Renal cortical epithelial cell (primary cell): ENCODE data around the gene RGR. TPM values are rescaled to one million over a fixed set of nuclear protein-coding genes. Genes with fewer than 3 reads are reported as not detected.
A peak's percentile ranks its signal among the peaks of the same experiment; 100 is the strongest.
"Not testable (repeated sequence)": the region's sequence is repeated elsewhere in the genome, so short reads cannot be mapped to it uniquely, and the experiment has no call there.

Experiments
- DNase-seq: peaks from one replicate; pipeline ENCODE4 v3.0.0-alpha.2; 2011; ENCODE audit warnings: low read depth
- total RNA-seq: library from RNA; depleted of rRNA; stranded (reverse); fragments of >200 nt; gene quantifications from 2 replicates; pipeline ENCODE4 v1.2.3, GENCODE V29; 2014

RGR gene
- total RNA-seq, 1 donor from 2014 or later, result not detected

- no peak for DNase-seq
These were observed 12.6 kb downstream of the RGR start for GRCh38 chr10:84257343-84258020.

- DNase-seq, result no peak
These were observed 13.3 kb downstream of the RGR start for GRCh38 chr10:84258034-84258695.

DNA sequence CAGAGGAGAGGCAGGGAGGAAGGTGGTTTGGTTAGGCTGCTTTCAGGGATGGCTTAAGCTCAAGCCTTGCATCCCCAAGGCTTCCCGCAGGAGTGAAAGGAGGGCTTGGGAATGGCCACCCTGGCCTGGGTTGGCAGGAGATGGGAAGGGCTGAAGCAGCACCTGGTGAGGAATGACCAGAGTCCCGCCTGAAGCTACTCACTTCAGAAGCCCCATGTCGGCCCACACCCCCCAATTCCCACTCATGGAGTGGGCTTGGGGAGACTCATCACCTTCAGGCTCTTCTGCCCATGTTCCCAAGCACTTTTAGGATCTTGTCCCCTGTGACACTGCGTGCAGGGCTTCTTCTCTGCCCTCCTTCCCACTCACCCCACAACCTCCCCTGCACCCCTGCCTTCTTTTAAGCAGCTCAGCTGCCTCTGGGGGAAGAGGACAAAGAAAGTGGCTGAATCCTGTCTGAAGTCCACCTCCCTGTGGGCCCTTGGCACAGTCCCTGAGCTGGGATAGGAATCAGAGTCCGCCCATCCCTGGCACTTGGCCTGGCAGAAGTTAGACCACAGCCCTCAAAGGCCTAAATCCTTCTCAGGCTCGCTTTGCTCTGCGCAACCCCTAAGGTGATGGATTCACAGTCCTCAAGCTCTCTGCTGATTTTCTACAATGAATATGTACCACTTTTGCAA, 16.5 kb downstream of the RGR start:
- no peak for DNase-seq

DNA sequence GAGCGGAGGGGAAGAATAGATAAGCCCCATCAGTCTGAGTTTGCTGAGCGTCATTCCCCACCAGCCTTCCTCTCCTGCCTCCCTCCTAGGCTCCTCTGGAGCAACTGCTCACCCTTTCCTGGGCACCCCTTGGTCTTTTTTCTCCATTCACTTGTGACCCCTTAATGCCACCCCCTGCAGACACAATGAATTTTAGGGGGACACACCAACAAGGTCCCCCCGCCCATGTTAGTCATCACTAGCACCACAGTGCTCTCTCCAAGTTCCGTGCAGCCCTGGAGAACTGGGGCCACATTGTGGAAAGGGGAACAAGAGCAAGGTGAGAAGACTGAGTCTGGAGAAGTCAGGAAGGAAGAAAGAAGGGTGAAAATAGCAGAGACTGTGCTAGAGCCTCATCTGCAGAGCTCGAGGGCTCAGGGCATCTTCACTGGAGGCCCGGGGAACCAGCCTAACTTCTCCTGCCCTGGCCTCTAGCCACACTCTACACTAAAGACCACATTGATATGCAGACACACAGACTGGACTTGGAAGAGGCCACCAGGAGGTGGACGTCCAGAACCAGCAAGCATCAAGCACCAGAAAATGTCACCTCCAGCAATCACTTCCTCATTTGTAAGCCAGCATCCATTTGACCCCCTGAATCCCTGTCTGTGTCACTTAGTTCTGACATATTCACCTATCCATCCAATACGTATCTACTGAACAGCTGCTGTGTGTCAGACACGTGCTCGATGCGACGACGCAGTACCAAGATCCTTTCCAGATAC, 17.5 kb downstream of the RGR start:
- no peak for DNase-seq

GRCh38 chr10:84263716-84264115, 18.9 kb downstream of the RGR start:
- DNase-seq, result no peak

- peak; percentile 36 for DNase-seq
These were observed 19.8 kb downstream of the RGR start for GRCh38 chr10:84264611-84265141.

DNA sequence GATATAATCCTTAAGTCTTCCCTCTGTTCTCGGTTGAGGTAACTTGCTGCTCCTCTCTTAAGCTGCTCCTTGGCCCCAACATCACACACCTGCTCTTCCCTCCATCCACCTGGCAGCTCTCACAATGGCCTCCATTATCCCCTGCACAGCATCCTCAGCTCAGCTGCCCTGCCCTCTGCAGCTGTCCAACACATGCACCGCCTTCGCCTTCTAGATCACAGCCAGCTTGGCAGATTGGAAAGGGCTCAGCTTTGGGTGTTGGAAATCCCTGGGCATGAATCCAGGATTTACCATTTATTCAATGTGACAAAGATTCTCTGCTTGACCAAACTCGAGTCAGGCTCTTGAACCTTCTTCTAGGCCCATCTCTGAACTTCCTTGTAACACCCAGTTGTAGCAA, 20.6 kb downstream of the RGR start:
- no peak for DNase-seq

GRCh38 chr10:84267503-84268126, 22.8 kb downstream of the RGR start:
- peak; percentile 53 for DNase-seq

GRCh38 chr10:84269162-84269561, 24.3 kb downstream of the RGR start:
- DNase-seq, result no peak

DNA sequence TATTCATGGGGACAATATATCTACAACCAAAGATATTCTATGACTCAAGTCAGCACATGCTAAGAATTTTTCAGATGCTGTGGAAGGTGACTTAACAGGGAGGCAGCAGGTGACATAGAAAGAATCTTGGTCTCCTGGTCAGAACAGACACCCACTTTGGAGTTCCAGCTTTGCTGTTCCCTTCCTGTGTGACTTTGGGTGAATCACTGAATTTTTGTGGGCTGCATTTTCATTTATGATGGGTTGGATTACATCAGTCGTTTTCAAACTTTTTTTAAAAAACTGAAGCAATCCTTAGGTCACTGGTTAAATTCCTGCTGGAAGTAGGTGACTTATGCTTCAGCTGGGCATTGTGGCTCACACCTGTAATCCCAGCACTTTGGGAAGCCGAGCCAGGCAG, 24.9 kb downstream of the RGR start:
- DNase-seq, result peak; percentile 82

DNA sequence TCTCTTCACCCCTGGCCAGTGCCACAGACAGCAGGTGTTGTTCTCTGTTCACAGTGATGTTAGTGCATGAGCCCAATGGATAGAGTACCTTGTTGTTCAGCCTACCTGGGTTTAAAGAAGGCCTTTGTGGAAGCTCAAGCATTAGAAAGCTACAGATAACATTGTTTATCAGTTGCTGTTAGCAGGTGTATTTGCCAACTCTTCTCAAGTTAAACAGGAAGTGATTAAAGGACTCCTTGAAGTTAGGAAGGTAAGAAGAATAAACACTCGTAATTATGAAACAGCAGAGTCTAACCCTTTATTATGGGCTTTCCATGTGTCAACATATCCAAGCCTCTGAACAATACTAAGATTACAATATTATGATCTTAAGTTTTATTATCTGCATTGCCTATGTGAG, 25.9 kb downstream of the RGR start:
- DNase-seq, result no peak

DNA sequence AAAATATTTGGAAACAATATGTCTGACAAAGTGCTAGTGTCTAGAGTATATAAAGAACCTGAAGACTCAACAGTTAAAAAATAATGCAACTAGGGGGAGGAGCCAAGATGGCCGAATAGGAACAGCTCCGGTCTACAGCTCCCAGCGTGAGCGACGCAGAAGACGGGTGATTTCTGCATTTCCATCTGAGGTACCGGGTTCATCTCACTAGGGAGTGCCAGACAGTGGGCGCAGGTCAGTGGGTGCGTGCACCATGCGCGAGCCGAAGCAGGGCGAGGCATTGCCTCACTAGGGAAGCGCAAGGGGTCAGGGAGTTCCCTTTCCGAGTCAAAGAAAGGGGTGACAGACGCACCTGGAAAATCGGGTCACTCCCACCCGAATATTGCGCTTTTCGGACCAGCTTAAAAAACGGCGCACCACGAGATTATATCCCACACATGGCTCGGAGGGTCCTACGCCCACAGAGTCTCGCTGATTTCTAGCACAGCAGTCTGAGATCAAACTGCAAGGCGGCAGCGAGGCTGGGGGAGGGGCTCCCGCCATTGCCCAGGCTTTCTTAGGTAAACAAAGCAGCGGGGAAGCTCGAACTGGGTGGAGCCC, 35.1 kb downstream of the RGR start:
- not testable (repeated sequence) for DNase-seq

DNA sequence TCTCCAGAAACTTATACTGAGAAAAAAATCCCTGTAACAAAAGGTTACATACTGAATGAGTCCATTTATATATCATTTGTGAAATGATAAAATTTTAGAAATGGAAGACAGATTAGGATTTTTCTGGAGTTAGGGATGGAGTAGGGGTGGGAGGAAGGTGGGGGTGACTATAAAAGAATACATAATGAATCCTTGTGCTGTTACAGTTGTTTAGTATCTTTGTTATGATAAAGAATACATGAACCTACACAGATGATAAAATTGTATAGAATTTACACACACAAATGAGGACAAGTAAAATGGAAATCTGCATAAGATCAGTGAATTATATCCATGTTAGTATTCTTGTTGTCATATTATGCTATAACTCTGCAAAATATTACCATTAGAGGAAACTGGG, 41.8 kb downstream of the RGR start:
- no peak for DNase-seq

DNA sequence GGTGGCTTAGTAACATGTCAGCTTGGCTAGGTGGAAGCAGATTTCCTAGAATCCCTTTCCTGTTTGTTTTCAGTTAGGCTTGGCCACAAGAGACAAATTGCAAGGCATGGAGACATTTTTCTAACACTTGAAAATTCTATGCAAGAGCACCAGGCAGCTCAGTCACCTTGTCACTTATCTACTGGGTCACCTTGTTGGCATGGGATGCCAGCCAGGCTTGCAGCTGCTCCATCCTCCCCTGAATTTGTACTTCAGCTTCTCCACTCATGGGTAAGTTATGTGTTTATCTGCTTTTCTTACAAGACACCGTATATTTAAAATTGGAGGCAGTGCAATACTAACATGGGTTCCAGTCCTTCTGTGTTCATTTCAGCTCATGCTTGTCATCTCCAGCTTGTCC, 43.3 kb downstream of the RGR start:
- no peak for DNase-seq

GRCh38 chr10:84289521-84290200, 44.8 kb downstream of the RGR start:
- DNase-seq, result no peak

DNA sequence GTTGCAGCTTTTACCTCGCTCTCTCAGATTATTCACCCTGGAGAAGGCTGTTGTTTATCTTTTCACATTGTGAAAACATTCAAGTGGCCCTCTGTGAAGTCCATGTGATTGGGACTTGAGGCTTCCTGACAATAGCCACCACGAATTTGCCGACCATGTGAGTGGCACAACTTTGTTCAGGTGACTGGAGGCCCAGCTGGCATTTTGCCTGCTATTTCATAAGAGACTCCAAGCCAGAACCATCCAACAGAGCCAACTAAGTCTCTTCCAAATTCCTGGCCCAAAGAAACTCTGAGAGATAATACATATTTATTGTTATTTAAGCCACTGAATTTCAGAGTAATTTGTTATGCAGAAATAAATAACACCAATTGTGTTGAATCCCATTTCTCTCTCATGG, 45.4 kb downstream of the RGR start:
- no peak for DNase-seq

- DNase-seq, result peak; percentile 66
These were observed 46.5 kb downstream of the RGR start for GRCh38 chr10:84291384-84291783.

- DNase-seq, result no peak
These were observed 47.6 kb downstream of the RGR start for GRCh38 chr10:84292502-84292901.

- no peak for DNase-seq
These were observed 48.3 kb downstream of the RGR start for GRCh38 chr10:84293171-84293570.

- no peak for DNase-seq
These were observed 48.7 kb downstream of the RGR start for GRCh38 chr10:84293574-84294016.
